GM18520 (cell line): ENCODE measurements around the gene ROCK1.
A peak's percentile ranks its signal among the peaks of the same experiment; 100 is the strongest.

Source experiments
- ATAC-seq: cut with Tn5 transposase; IDR thresholded peaks from one replicate; pipeline ENCODE4 v1.9.1; 2021; ENCODE audit not compliant: unreplicated experiment

ROCK1 gene

GRCh38 chr18:21109936-21110712 lies 1.5 kb downstream of the ROCK1 start:
- ATAC-seq = no peak

- peak; percentile 55 for ATAC-seq
Measured at GRCh38 chr18:21105936-21106335, 5.7 kb downstream of the ROCK1 start.

- no peak for ATAC-seq
Measured at GRCh38 chr18:21101172-21101571, 10.4 kb downstream of the ROCK1 start.

GRCh38 chr18:21100678-21101077 lies 10.9 kb downstream of the ROCK1 start:
- ATAC-seq = no peak

- ATAC-seq = no peak
Measured at GRCh38 chr18:21100146-21100545, 11.5 kb downstream of the ROCK1 start.

GRCh38 chr18:21099442-21099841 lies 12.2 kb downstream of the ROCK1 start:
- no peak for ATAC-seq

- no peak for ATAC-seq
Measured at GRCh38 chr18:21096760-21097159, 14.9 kb downstream of the ROCK1 start.

GRCh38 chr18:21093133-21093532 lies 18.5 kb downstream of the ROCK1 start:
- ATAC-seq = no peak

- no peak for ATAC-seq
Measured at GRCh38 chr18:21090680-21091079, 20.9 kb downstream of the ROCK1 start.

GRCh38 chr18:21085579-21086166 lies 25.9 kb downstream of the ROCK1 start:
- no peak for ATAC-seq

- ATAC-seq = no peak
Measured at GRCh38 chr18:21084511-21085078, 27.0 kb downstream of the ROCK1 start.

GRCh38 chr18:21083017-21083416 lies 28.6 kb downstream of the ROCK1 start:
- no peak for ATAC-seq

- no peak for ATAC-seq
Measured at GRCh38 chr18:21081426-21081825, 30.2 kb downstream of the ROCK1 start.

GRCh38 chr18:21080576-21080975 lies 31.0 kb downstream of the ROCK1 start:
- ATAC-seq = no peak

GRCh38 chr18:21074336-21075323 lies 37.0 kb downstream of the ROCK1 start:
- ATAC-seq = no peak

- ATAC-seq = no peak
Measured at GRCh38 chr18:21073180-21073579, 38.4 kb downstream of the ROCK1 start.

GRCh38 chr18:21071071-21071470 lies 40.5 kb downstream of the ROCK1 start:
- ATAC-seq = no peak

- no peak for ATAC-seq
Measured at GRCh38 chr18:21069468-21069867, 42.1 kb downstream of the ROCK1 start.

GRCh38 chr18:21064347-21064746 lies 47.3 kb downstream of the ROCK1 start:
- ATAC-seq = no peak

- no peak for ATAC-seq
Measured at GRCh38 chr18:21063011-21063410, 48.6 kb downstream of the ROCK1 start.

- no peak for ATAC-seq
Measured at GRCh38 chr18:21057112-21057511, 54.5 kb downstream of the ROCK1 start.
